Uterus (tissue), 4 donors: ENCODE results near the gene ATG2A. TPM values are rescaled to one million over a fixed set of nuclear protein-coding genes. Genes with fewer than 3 reads are reported as not detected.

Experiments
- DNase-seq, 2 donors: peaks; one replicate each; pipeline ENCODE4 v3.0.0-alpha.2; 2019 to 2020
- H3K27ac ChIP-seq, 2 donors: fragments of 200-600 bp; sonication (generic); 1 replicate in 1 of 2; 2 replicates in 1 of 2; pipeline ENCODE4 v1.5.1; 2016 to 2018
- H3K27me3 ChIP-seq, 2 donors: fragments of 200-600 bp; sonication (generic); one replicate each; pipeline ENCODE4 v1.5.1; 2018 to 2019; ENCODE audit warnings: control low read depth in 1 of 2
- H3K36me3 ChIP-seq, 2 donors: fragments of 200-600 bp; sonication (generic); one replicate each; pipeline ENCODE4 v1.5.1; 2019; ENCODE audit warnings: control low read depth in 1 of 2
- H3K4me1 ChIP-seq, 2 donors: fragments of 200-600 bp; sonication (generic); one replicate each; pipeline ENCODE4 v1.5.1; 2018 to 2019; ENCODE audit warnings: control low read depth in 1 of 2
- H3K4me3 ChIP-seq, 2 donors: fragments of 200-600 bp; sonication (generic); 1 replicate in 1 of 2; 2 replicates in 1 of 2; pipeline ENCODE4 v1.5.1; 2018 to 2019; ENCODE audit warnings: mild to moderate bottlenecking in 1 of 2
- H3K9me3 ChIP-seq, 2 donors: fragments of 200-600 bp; sonication (generic); one replicate each; pipeline ENCODE4 v1.5.1; 2019; ENCODE audit warnings: control low read depth in 1 of 2
- CTCF ChIP-seq, 4 experiments: fragments of 200-600 bp in 2 of 4; fragments of 450-650 bp in 2 of 4; sonication (generic) in 2 of 4; IDR thresholded peaks; one replicate each; pipeline ENCODE4 v1.5.1; 2016 to 2019; ENCODE audit warnings: antibody characterized with exemption in 4 of 4, mild to moderate bottlenecking in 2 of 4, moderate library complexity in 1 of 4
- POLR2A ChIP-seq, 2 donors: fragments of 450-650 bp; IDR thresholded peaks; one replicate each; pipeline ENCODE4 v1.6.1; 2016; ENCODE audit warnings: antibody characterized with exemption in 2 of 2, mild to moderate bottlenecking in 1 of 2, moderate library complexity in 1 of 2
- intact Hi-C: fragments of 100-400 bp; cut with DNase I; formaldehyde crosslinking; loops from one replicate; pipeline ENCODE4 v1.15.1; 2023; ENCODE audit warnings: low total_unique reads
- total RNA-seq, 4 donors: library from RNA; depleted of rRNA in 3 of 4; stranded (reverse); fragments of >200 nt in 3 of 4; gene quantifications; one replicate each; pipeline versions ENCODE4 v1.1.0 to v1.2.4, GENCODE V29; 2014 to 2023
- donor health status: DM: yes; HTN: yes; CAD: no.

Gene ATG2A
- total RNA-seq, 4 donors from 2014 or later = 6.8 to 39.6 (median 18.4) TPM

GRCh38 chr11:64933935-64934681 lies 17.1 kb upstream of the ATG2A start:
- Histone ChIP-seq H3K27me3 (no peaks in the 10 kb centered on the region), H3K9me3 (no peaks in the 10 kb centered on the region), H3K27ac (no peak overlapping the region), H3K4me3 (no peak overlapping the region), H3K4me1 (no peaks in the 10 kb centered on the region), H3K36me3 (no peaks in the 10 kb centered on the region)
- no peak for TF ChIP-seq POLR2A (IDR thresholded peaks at IDR 0.05)
- no peak for TF ChIP-seq CTCF (IDR thresholded peaks at IDR 0.05)
- no peak for DNase-seq
- intact Hi-C loops = no loop called here

GRCh38 chr11:64933213-64933934 lies 16.4 kb upstream of the ATG2A start:
- Histone ChIP-seq H3K27me3 (no peaks in the 10 kb centered on the region), H3K4me3 (no peak overlapping the region), H3K9me3 (no peaks in the 10 kb centered on the region), H3K4me1 (no peaks in the 10 kb centered on the region), H3K27ac (no peak overlapping the region), H3K36me3 (no peaks in the 10 kb centered on the region)
- DNase-seq = peak in 1 of 2 donors; percentile 9
- intact Hi-C loops = no loop called here
- TF ChIP-seq CTCF (IDR thresholded peaks at IDR 0.05) = no peak
- no peak for TF ChIP-seq POLR2A (IDR thresholded peaks at IDR 0.05)

- no peaks in the 10 kb centered on the region for H3K36me3 ChIP-seq
- no peak overlapping the region for H3K4me3 ChIP-seq
These were observed 15.3 kb upstream of the ATG2A start for GRCh38 chr11:64932324-64932723.

GRCh38 chr11:64931290-64931689 lies 14.3 kb upstream of the ATG2A start:
- H3K36me3 ChIP-seq = no peaks in the 10 kb centered on the region
- no peaks in the 10 kb centered on the region for H3K9me3 ChIP-seq
- peak in 1 of 2 donors; percentile 13 for DNase-seq
- H3K4me3 ChIP-seq = no peak overlapping the region
- TF ChIP-seq POLR2A (IDR thresholded peaks at IDR 0.05) (no peak), CTCF (IDR thresholded peaks at IDR 0.05) (no peak)
- intact Hi-C loops = no loop called here
- H3K4me1 ChIP-seq = no peaks in the 10 kb centered on the region
- no peaks in the 10 kb centered on the region for H3K27me3 ChIP-seq
- no peak overlapping the region for H3K27ac ChIP-seq

More at GRCh38 chr11:64932324-64932723, 15.3 kb upstream of the ATG2A start:
- intact Hi-C loops = no loop called here
- Histone ChIP-seq H3K4me1 (no peaks in the 10 kb centered on the region), H3K27ac (no peak overlapping the region), H3K9me3 (no peaks in the 10 kb centered on the region), H3K27me3 (no peaks in the 10 kb centered on the region)
- no peak for DNase-seq
- TF ChIP-seq POLR2A (IDR thresholded peaks at IDR 0.05) (no peak), CTCF (IDR thresholded peaks at IDR 0.05) (no peak)

GRCh38 chr11:64930340-64930739 lies 13.3 kb upstream of the ATG2A start:
- intact Hi-C loops = no loop called here
- no peak overlapping the region for H3K27ac ChIP-seq
- DNase-seq = no peak
- no peaks in the 10 kb centered on the region for H3K27me3 ChIP-seq
- H3K9me3 ChIP-seq = no peaks in the 10 kb centered on the region
- H3K4me1 ChIP-seq = no peaks in the 10 kb centered on the region
- H3K4me3 ChIP-seq = no peak overlapping the region
- TF ChIP-seq CTCF (IDR thresholded peaks at IDR 0.05) (no peak), POLR2A (IDR thresholded peaks at IDR 0.05) (no peak)
- no peaks in the 10 kb centered on the region for H3K36me3 ChIP-seq
